ENCODE data around the gene SLIRP. TPM values are rescaled to one million over a fixed set of nuclear protein-coding genes. Genes with fewer than 3 reads are reported as not detected.

SLIRP gene
- total RNA-seq, 1 donor: 81.4 TPM

- Histone ChIP-seq H3K36me3 (ENCODE audit: insufficient read depth, low read length) (peaks cover 69% of the 10 kb centered on the region), H3K79me2 (ENCODE audit: insufficient read depth, low read length) (peaks cover 21% of the 10 kb centered on the region), H3K4me1 (ENCODE audit: insufficient read depth, low read length) (no peaks in the 10 kb centered on the region), H3K27ac (ENCODE audit: low read depth, low read length) (no peak overlapping the region), H3K4me3 (ENCODE audit: insufficient read depth, low read length) (no peak overlapping the region), H2AFZ (ENCODE audit: low read length) (no peak overlapping the region), H3K27me3 (ENCODE audit: insufficient read depth, low read length) (no peaks in the 10 kb centered on the region), H3K4me2 (ENCODE audit: insufficient read depth, low read length) (no peak overlapping the region), H3K9me3 (ENCODE audit: low read depth, low read length) (no peaks in the 10 kb centered on the region), H4K20me1 (ENCODE audit: insufficient read depth, low read length) (peaks cover 7% of the 10 kb centered on the region)
- no peak for DNase-seq (ENCODE audit: insufficient read length, low spot score, missing footprints)
- no peak for TF ChIP-seq CTCF (IDR thresholded peaks at IDR 0.05; ENCODE audit: extremely low read depth, low read depth, low read length)
Measured at GRCh38 chr14:77717608-77718305, 9.9 kb downstream of the SLIRP start.

GRCh38 chr14:77721437-77721836 lies 13.5 kb downstream of the SLIRP start:
- H3K79me2 ChIP-seq (ENCODE audit: insufficient read depth, low read length): peaks cover 10% of the 10 kb centered on the region
- no peak overlapping the region for H3K27ac ChIP-seq (ENCODE audit: low read depth, low read length)
- no peak overlapping the region for H3K4me2 ChIP-seq (ENCODE audit: insufficient read depth, low read length)
- H3K4me1 ChIP-seq (ENCODE audit: insufficient read depth, low read length): no peaks in the 10 kb centered on the region
- no peaks in the 10 kb centered on the region for H3K27me3 ChIP-seq (ENCODE audit: insufficient read depth, low read length)
- no peak overlapping the region for H2AFZ ChIP-seq (ENCODE audit: low read length)
- H3K36me3 ChIP-seq (ENCODE audit: insufficient read depth, low read length): peaks cover 84% of the 10 kb centered on the region
- no peak overlapping the region for H3K4me3 ChIP-seq (ENCODE audit: insufficient read depth, low read length)
- no peak for TF ChIP-seq CTCF (IDR thresholded peaks at IDR 0.05; ENCODE audit: extremely low read depth, low read depth, low read length)
- H4K20me1 ChIP-seq (ENCODE audit: insufficient read depth, low read length): no peaks in the 10 kb centered on the region
- no peak for DNase-seq (ENCODE audit: insufficient read length, low spot score, missing footprints)
- no peaks in the 10 kb centered on the region for H3K9me3 ChIP-seq (ENCODE audit: low read depth, low read length)

GRCh38 chr14:77722301-77722700 lies 14.4 kb downstream of the SLIRP start:
- peaks cover 13% of the 10 kb centered on the region for H3K79me2 ChIP-seq (ENCODE audit: insufficient read depth, low read length)
- no peak for DNase-seq (ENCODE audit: insufficient read length, low spot score, missing footprints)
- H3K27me3 ChIP-seq (ENCODE audit: insufficient read depth, low read length): no peaks in the 10 kb centered on the region
- peaks cover 85% of the 10 kb centered on the region for H3K36me3 ChIP-seq (ENCODE audit: insufficient read depth, low read length)
- H3K9me3 ChIP-seq (ENCODE audit: low read depth, low read length): no peaks in the 10 kb centered on the region
- no peaks in the 10 kb centered on the region for H4K20me1 ChIP-seq (ENCODE audit: insufficient read depth, low read length)
- H3K4me1 ChIP-seq (ENCODE audit: insufficient read depth, low read length): no peaks in the 10 kb centered on the region
- H3K4me3 ChIP-seq (ENCODE audit: insufficient read depth, low read length): no peak overlapping the region
- TF ChIP-seq CTCF (IDR thresholded peaks at IDR 0.05; ENCODE audit: extremely low read depth, low read depth, low read length): no peak
- H3K27ac ChIP-seq (ENCODE audit: low read depth, low read length): no peak overlapping the region
- H3K4me2 ChIP-seq (ENCODE audit: insufficient read depth, low read length): no peak overlapping the region
- no peak overlapping the region for H2AFZ ChIP-seq (ENCODE audit: low read length)

- Histone ChIP-seq H3K9me3 (ENCODE audit: low read depth, low read length) (no peaks in the 10 kb centered on the region), H4K20me1 (ENCODE audit: insufficient read depth, low read length) (no peaks in the 10 kb centered on the region), H3K27ac (ENCODE audit: low read depth, low read length) (no peak overlapping the region), H3K4me2 (ENCODE audit: insufficient read depth, low read length) (no peak overlapping the region), H3K4me1 (ENCODE audit: insufficient read depth, low read length) (no peaks in the 10 kb centered on the region), H3K4me3 (ENCODE audit: insufficient read depth, low read length) (no peak overlapping the region), H3K27me3 (ENCODE audit: insufficient read depth, low read length) (no peaks in the 10 kb centered on the region), H3K36me3 (ENCODE audit: insufficient read depth, low read length) (peaks cover 90% of the 10 kb centered on the region), H3K79me2 (ENCODE audit: insufficient read depth, low read length) (peaks cover 5% of the 10 kb centered on the region), H2AFZ (ENCODE audit: low read length) (no peak overlapping the region)
- no peak for DNase-seq (ENCODE audit: insufficient read length, low spot score, missing footprints)
- no peak for TF ChIP-seq CTCF (IDR thresholded peaks at IDR 0.05; ENCODE audit: extremely low read depth, low read depth, low read length)
Measured at GRCh38 chr14:77730976-77731497, 23.1 kb downstream of the SLIRP start.

All from osteoblast (primary cell).